ENCODE measurements around the gene ATP5F1E. TPM values are rescaled to one million over a fixed set of nuclear protein-coding genes. Genes with fewer than 3 reads are reported as not detected.

Gene ATP5F1E
- total RNA-seq, 1 donor from 2014 or later = 94.4 TPM

- no peak for DNase-seq (ENCODE audit: low read depth)
- Mint-ChIP-seq H3K27ac (ENCODE audit: unreplicated experiment) (no peak overlapping the region), H3K4me1 (ENCODE audit: low read depth, unreplicated experiment) (peaks cover 29% of the 10 kb centered on the region), H3K4me3 (ENCODE audit: unreplicated experiment) (no peak overlapping the region), H3K27me3 (ENCODE audit: low read depth, unreplicated experiment) (no peaks in the 10 kb centered on the region), H3K9me3 (ENCODE audit: unreplicated experiment) (no peaks in the 10 kb centered on the region), H3K36me3 (ENCODE audit: low read depth, unreplicated experiment) (no peaks in the 10 kb centered on the region)
- Histone ChIP-seq H3K27me3 (ENCODE audit: insufficient read depth, low read length) (no peaks in the 10 kb centered on the region), H3K4me2 (ENCODE audit: low read length) (no peak overlapping the region), H3K4me1 (ENCODE audit: insufficient read depth, low read length) (peaks cover 37% of the 10 kb centered on the region), H3K4me3 (ENCODE audit: insufficient read depth, low read depth, low read length) (no peak overlapping the region), H3K27ac (ENCODE audit: low read depth, low read length) (no peak overlapping the region), H3K36me3 (ENCODE audit: insufficient read depth, low read length) (no peaks in the 10 kb centered on the region), H2AFZ (ENCODE audit: low read depth, low read length) (no peak overlapping the region), H3K9ac (ENCODE audit: low read length) (no peak overlapping the region), H4K20me1 (ENCODE audit: insufficient read depth, low read length) (peaks cover 5% of the 10 kb centered on the region), H3K9me3 (ENCODE audit: insufficient read depth, low read depth, low read length) (no peaks in the 10 kb centered on the region), H3K79me2 (ENCODE audit: insufficient read depth, low read length) (no peaks in the 10 kb centered on the region)
- TF ChIP-seq CTCF (IDR thresholded peaks at IDR 0.05; ENCODE audit: insufficient read depth, low read depth, low read length) (no peak), EZH2 (IDR thresholded peaks at IDR 0.05; ENCODE audit: insufficient read depth, low read length) (no peak)
- no peak for FAIRE-seq
These were observed 16.1 kb downstream of the ATP5F1E start for GRCh38 chr20:59015812-59016711.

GRCh38 chr20:59015411-59015810, 16.7 kb downstream of the ATP5F1E start:
- Histone ChIP-seq H3K9ac (ENCODE audit: low read length) (no peak overlapping the region), H3K4me1 (ENCODE audit: insufficient read depth, low read length) (peaks cover 38% of the 10 kb centered on the region), H3K79me2 (ENCODE audit: insufficient read depth, low read length) (no peaks in the 10 kb centered on the region), H4K20me1 (ENCODE audit: insufficient read depth, low read length) (no peaks in the 10 kb centered on the region), H2AFZ (ENCODE audit: low read depth, low read length) (no peak overlapping the region), H3K27ac (ENCODE audit: low read depth, low read length) (no peak overlapping the region), H3K36me3 (ENCODE audit: insufficient read depth, low read length) (no peaks in the 10 kb centered on the region), H3K4me3 (ENCODE audit: insufficient read depth, low read depth, low read length) (no peak overlapping the region), H3K27me3 (ENCODE audit: insufficient read depth, low read length) (no peaks in the 10 kb centered on the region), H3K9me3 (ENCODE audit: insufficient read depth, low read depth, low read length) (no peaks in the 10 kb centered on the region), H3K4me2 (ENCODE audit: low read length) (no peak overlapping the region)
- no peak overlapping the region for H3K27ac Mint-ChIP-seq (ENCODE audit: unreplicated experiment)
- H3K4me1 Mint-ChIP-seq (ENCODE audit: low read depth, unreplicated experiment) = peaks cover 29% of the 10 kb centered on the region
- FAIRE-seq (no peak), DNase-seq (ENCODE audit: low read depth) (no peak)
- no peak overlapping the region for H3K4me3 Mint-ChIP-seq (ENCODE audit: unreplicated experiment)
- TF ChIP-seq EZH2 (IDR thresholded peaks at IDR 0.05; ENCODE audit: insufficient read depth, low read length) (no peak), CTCF (IDR thresholded peaks at IDR 0.05; ENCODE audit: insufficient read depth, low read depth, low read length) (no peak)
- no peaks in the 10 kb centered on the region for H3K9me3 Mint-ChIP-seq (ENCODE audit: unreplicated experiment)
- H3K36me3 Mint-ChIP-seq (ENCODE audit: low read depth, unreplicated experiment) = no peaks in the 10 kb centered on the region
- no peaks in the 10 kb centered on the region for H3K27me3 Mint-ChIP-seq (ENCODE audit: low read depth, unreplicated experiment)

All from astrocyte (in vitro differentiated cells and primary cell).